ENCODE results near the gene DNAH8.

DNA sequence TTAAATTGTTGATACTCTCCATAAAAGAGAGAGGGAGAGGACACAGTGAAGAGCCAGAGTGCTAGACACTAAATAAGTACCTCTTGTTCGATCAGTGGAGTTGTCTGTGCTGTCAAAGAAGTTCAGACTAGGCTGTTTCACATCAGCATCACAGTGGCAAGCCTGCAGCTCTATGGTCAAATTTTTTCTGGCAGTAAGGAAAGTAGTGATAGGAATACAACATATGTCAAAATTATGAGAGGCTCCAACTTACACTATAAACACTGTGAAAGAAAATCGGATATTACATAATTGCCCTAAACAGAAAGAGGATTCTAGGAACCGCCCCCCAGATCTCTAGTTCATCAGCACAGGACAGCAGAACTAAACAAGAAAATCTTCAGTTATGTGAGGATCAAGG is 23.1 kb downstream of the DNAH8 start:
- TF ChIP-seq, protein P1, sequence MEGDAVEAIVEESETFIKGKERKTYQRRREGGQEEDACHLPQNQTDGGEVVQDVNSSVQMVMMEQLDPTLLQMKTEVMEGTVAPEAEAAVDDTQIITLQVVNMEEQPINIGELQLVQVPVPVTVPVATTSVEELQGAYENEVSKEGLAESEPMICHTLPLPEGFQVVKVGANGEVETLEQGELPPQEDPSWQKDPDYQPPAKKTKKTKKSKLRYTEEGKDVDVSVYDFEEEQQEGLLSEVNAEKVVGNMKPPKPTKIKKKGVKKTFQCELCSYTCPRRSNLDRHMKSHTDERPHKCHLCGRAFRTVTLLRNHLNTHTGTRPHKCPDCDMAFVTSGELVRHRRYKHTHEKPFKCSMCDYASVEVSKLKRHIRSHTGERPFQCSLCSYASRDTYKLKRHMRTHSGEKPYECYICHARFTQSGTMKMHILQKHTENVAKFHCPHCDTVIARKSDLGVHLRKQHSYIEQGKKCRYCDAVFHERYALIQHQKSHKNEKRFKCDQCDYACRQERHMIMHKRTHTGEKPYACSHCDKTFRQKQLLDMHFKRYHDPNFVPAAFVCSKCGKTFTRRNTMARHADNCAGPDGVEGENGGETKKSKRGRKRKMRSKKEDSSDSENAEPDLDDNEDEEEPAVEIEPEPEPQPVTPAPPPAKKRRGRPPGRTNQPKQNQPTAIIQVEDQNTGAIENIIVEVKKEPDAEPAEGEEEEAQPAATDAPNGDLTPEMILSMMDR (IDR thresholded peaks at IDR 0.05) = no peak
- TF ChIP-seq EZH2 (IDR thresholded peaks at IDR 0.05) (no peak), EZH2phosphoT487 (IDR thresholded peaks at IDR 0.05) (no peak)

Data from neural progenitor cell (in vitro differentiated cells).